NCI-H460 (cell line): ENCODE results near the gene ATG14. TPM values are rescaled to one million over a fixed set of nuclear protein-coding genes. Genes with fewer than 3 reads are reported as not detected.
"Not testable (repeated sequence)": the region's sequence is repeated elsewhere in the genome, so short reads cannot be mapped to it uniquely, and the experiment has no call there.

Experiments
- DNase-seq: peaks from one replicate; pipeline ENCODE4 v3.0.0-alpha.2; 2016; ENCODE audit warnings: low read depth; ENCODE audit errors: extremely low read depth
- total RNA-seq: library from RNA; depleted of rRNA; stranded (reverse); fragments of >200 nt; shearing (Covaris generic); gene quantifications from 2 replicates; pipeline ENCODE4 v1.2.3, GENCODE V29; 2014

Gene ATG14
- total RNA-seq, 1 experiment from 2014 or later = 13.1 TPM

GRCh38 chr14:55389330-55389729, 22.3 kb downstream of the ATG14 start:
- no peak for DNase-seq

GRCh38 chr14:55388160-55388559, 23.5 kb downstream of the ATG14 start:
- no peak for DNase-seq

- DNase-seq = no peak
These were observed 24.5 kb downstream of the ATG14 start for GRCh38 chr14:55387121-55387520.

GRCh38 chr14:55386037-55386808, 25.4 kb downstream of the ATG14 start:
- DNase-seq = no peak

GRCh38 chr14:55384536-55384935, 27.1 kb downstream of the ATG14 start:
- DNase-seq = no peak

GRCh38 chr14:55383541-55384140, 28.0 kb downstream of the ATG14 start:
- no peak for DNase-seq

- DNase-seq = not testable (repeated sequence)
These were observed 28.6 kb downstream of the ATG14 start for GRCh38 chr14:55383056-55383466.

- DNase-seq = no peak
These were observed 29.1 kb downstream of the ATG14 start for GRCh38 chr14:55382483-55382882.

GRCh38 chr14:55381561-55381960, 30.1 kb downstream of the ATG14 start:
- DNase-seq = no peak

- DNase-seq = no peak
These were observed 30.6 kb downstream of the ATG14 start for GRCh38 chr14:55381040-55381439.

- no peak for DNase-seq
These were observed 34.4 kb downstream of the ATG14 start for GRCh38 chr14:55377236-55377635.

- DNase-seq = no peak
These were observed 36.9 kb downstream of the ATG14 start for GRCh38 chr14:55374771-55375170.

- no peak for DNase-seq
These were observed 37.6 kb downstream of the ATG14 start for GRCh38 chr14:55373784-55374705.

- no peak for DNase-seq
These were observed 38.8 kb downstream of the ATG14 start for GRCh38 chr14:55372825-55373224.

- no peak for DNase-seq
These were observed 39.2 kb downstream of the ATG14 start for GRCh38 chr14:55372423-55372822.

GRCh38 chr14:55370883-55371455, 40.7 kb downstream of the ATG14 start:
- no peak for DNase-seq

GRCh38 chr14:55366271-55366670, 45.4 kb downstream of the ATG14 start:
- no peak for DNase-seq

GRCh38 chr14:55361190-55361589, 50.4 kb downstream of the ATG14 start:
- DNase-seq = no peak

GRCh38 chr14:55359307-55359706, 52.3 kb downstream of the ATG14 start:
- DNase-seq = no peak

GRCh38 chr14:55356913-55357312, 54.7 kb downstream of the ATG14 start:
- DNase-seq = no peak

- no peak for DNase-seq
These were observed 55.7 kb downstream of the ATG14 start for GRCh38 chr14:55355922-55356321.
